ENCODE data around the gene SQSTM1. TPM values are rescaled to one million over a fixed set of nuclear protein-coding genes. Genes with fewer than 3 reads are reported as not detected.

SQSTM1 gene
- polyA plus RNA-seq, 1 of the 3 experiments (the other 2 are of a cell fraction): 181 TPM

DNA sequence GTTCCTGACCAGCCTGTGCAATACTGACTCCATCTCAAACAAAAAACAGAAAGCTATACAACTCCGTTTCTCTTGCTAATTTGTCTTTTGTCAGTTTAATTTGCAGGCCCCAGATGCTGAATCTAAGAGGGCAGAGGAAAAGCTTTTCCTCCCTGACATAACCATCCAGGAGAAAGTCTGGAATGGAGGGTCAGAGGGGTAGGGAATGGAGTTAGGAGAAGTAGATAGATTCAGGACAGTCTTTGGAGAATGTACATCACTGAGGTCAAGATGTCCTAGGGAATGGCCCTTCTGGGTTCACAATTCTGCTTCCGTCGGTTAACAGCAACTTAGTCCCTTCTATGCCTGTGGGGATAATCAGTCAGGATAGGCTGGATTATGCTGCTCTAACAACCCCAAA is 6.6 kb upstream of the SQSTM1 start:
- H3K9ac ChIP-seq: no peak overlapping the region
- ChIA-PET POLR2A (no interaction called here), CTCF (interaction anchor here (1.0 kb wide), 1 partner anchor 51 kb away, joined by 5 read pairs; no protein-coding TSS in a partner anchor)
- H3K4me1 ChIP-seq (ENCODE audit: control insufficient read depth in 1 of 2, insufficient read depth in 2 of 2, low read depth in 1 of 2, low read length in 1 of 2): peaks cover 0 to 12% of the 10 kb centered on the region in 2 experiments; a peak in 2 of 4 replicates
- no peaks in the 10 kb centered on the region for H3K27me3 ChIP-seq (ENCODE audit: insufficient read depth)
- DNase-seq: no peak
- no peak overlapping the region for H3K27ac ChIP-seq (ENCODE audit: low read depth in 2 of 2, low read length in 1 of 2)
- H3K4me2 ChIP-seq: no peak overlapping the region
- no peak for TF ChIP-seq TEAD4 (IDR thresholded peaks at IDR 0.05; ENCODE audit: borderline replicate concordance, insufficient read depth)
- TF ChIP-seq, protein P1, sequence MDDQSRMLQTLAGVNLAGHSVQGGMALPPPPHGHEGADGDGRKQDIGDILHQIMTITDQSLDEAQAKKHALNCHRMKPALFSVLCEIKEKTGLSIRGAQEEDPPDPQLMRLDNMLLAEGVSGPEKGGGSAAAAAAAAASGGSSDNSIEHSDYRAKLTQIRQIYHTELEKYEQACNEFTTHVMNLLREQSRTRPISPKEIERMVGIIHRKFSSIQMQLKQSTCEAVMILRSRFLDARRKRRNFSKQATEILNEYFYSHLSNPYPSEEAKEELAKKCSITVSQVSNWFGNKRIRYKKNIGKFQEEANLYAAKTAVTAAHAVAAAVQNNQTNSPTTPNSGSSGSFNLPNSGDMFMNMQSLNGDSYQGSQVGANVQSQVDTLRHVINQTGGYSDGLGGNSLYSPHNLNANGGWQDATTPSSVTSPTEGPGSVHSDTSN (IDR thresholded peaks at IDR 0.05): no peak
- no peak for TF ChIP-seq FOXM1 (IDR thresholded peaks at IDR 0.05; ENCODE audit: low read depth)
- no peak for TF ChIP-seq YY1 (IDR thresholded peaks at IDR 0.05; ENCODE audit: low read depth)
- TF ChIP-seq EZH2phosphoT487 (IDR thresholded peaks at IDR 0.05; ENCODE audit: borderline replicate concordance, low read depth): no peak
- no peak for TF ChIP-seq RFX5 (IDR thresholded peaks at IDR 0.05; ENCODE audit: low read length)
- TF ChIP-seq EP300 (IDR thresholded peaks at IDR 0.05; ENCODE audit: borderline replicate concordance in 1 of 2, low read depth in 1 of 2, low read length in 1 of 2): no peak
- TF ChIP-seq POLR2AphosphoS5 (IDR thresholded peaks at IDR 0.05; ENCODE audit: low read depth, low read length): no peak
- TF ChIP-seq NRF1 (IDR thresholded peaks at IDR 0.05; ENCODE audit: low read depth, low read length): no peak
- H3K9me3 ChIP-seq: no peaks in the 10 kb centered on the region
- peaks cover 20% of the 10 kb centered on the region for H3K79me2 ChIP-seq (ENCODE audit: insufficient read depth)
- H3K9me2 ChIP-seq: no peaks in the 10 kb centered on the region
- H3F3A ChIP-seq (replicated peaks; ENCODE audit: insufficient read depth): peaks cover 8% of the 10 kb centered on the region
- WGBS (ENCODE audit: low lambda C conversion rate): 92% methylated on average over 3 of the region's 3 CpGs
- peaks cover 9 to 15% of the 10 kb centered on the region in 2 experiments for H3K36me3 ChIP-seq (replicated peaks in 1 of 2; ENCODE audit: control insufficient read depth in 1 of 2, insufficient read depth in 2 of 2, low read length in 1 of 2)
- no peak overlapping the region for H3K4me3 ChIP-seq (ENCODE audit: low read depth in 2 of 2, low read length in 1 of 2)
- H4K20me1 ChIP-seq (ENCODE audit: insufficient read depth): no peaks in the 10 kb centered on the region
- no peak overlapping the region for H2AFZ ChIP-seq (ENCODE audit: low read depth)

DNA sequence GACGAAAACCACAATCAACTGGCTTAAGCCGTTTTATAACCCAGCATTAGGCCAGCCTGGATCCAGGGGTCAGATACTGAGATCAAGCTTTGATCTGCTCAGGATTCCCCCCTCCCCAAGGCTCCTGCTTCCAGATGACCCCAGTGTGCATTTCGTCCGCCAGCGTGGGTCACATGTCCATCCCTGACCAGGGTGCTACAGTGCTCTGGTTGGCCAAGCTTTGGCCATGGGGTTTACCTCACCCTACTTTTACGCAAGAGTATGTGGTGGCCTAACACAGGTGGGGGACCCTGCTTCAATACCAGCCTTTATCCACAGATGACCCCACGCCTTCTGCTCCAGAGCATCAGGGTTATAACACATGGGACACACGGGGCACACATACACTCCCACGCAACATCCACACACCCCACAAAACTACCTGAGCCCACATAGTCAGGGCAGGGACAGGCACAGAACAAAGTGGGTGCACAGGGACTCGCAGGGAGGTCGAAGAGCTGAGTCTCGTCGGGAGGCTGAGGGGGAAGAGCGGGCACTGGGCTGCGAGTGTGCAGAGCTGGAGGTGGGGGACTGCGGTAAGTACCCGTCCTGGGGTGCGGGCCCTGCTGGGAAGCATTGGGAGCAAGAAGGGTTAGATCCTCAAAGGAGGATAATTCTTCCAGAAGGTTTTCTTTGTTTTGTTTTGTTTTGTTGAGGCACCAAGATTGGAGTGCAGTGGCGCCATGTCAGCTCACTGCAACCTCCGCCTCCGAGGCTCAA is 5.0 kb upstream of the SQSTM1 start:
- 95% methylated on average over 17 of the region's 21 CpGs for WGBS (ENCODE audit: low lambda C conversion rate)
- CTCF ChIA-PET: no interaction called here
- no peak for DNase-seq
- TF ChIP-seq RFX5 (IDR thresholded peaks at IDR 0.05; ENCODE audit: low read length) (no peak), EP300 (IDR thresholded peaks at IDR 0.05; ENCODE audit: borderline replicate concordance in 1 of 2, low read depth in 1 of 2, low read length in 1 of 2) (no peak), TAF1 (IDR thresholded peaks at IDR 0.05; ENCODE audit: borderline replicate concordance, low read depth, low read length) (no peak), POLR2AphosphoS5 (IDR thresholded peaks at IDR 0.05; ENCODE audit: low read depth, low read length) (no peak), TCF12 (IDR thresholded peaks at IDR 0.05) (no peak), SMC3 (IDR thresholded peaks at IDR 0.05; ENCODE audit: low read depth, low read length) (no peak), FOXJ3 (CRISPR knock-in tag; IDR thresholded peaks at IDR 0.05) (no peak)
- TF ChIP-seq, protein P2, sequence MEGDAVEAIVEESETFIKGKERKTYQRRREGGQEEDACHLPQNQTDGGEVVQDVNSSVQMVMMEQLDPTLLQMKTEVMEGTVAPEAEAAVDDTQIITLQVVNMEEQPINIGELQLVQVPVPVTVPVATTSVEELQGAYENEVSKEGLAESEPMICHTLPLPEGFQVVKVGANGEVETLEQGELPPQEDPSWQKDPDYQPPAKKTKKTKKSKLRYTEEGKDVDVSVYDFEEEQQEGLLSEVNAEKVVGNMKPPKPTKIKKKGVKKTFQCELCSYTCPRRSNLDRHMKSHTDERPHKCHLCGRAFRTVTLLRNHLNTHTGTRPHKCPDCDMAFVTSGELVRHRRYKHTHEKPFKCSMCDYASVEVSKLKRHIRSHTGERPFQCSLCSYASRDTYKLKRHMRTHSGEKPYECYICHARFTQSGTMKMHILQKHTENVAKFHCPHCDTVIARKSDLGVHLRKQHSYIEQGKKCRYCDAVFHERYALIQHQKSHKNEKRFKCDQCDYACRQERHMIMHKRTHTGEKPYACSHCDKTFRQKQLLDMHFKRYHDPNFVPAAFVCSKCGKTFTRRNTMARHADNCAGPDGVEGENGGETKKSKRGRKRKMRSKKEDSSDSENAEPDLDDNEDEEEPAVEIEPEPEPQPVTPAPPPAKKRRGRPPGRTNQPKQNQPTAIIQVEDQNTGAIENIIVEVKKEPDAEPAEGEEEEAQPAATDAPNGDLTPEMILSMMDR (IDR thresholded peaks at IDR 0.05): no peak
- TF ChIP-seq, protein P1 (IDR thresholded peaks at IDR 0.05): no peak
- TF ChIP-seq, protein P3, sequence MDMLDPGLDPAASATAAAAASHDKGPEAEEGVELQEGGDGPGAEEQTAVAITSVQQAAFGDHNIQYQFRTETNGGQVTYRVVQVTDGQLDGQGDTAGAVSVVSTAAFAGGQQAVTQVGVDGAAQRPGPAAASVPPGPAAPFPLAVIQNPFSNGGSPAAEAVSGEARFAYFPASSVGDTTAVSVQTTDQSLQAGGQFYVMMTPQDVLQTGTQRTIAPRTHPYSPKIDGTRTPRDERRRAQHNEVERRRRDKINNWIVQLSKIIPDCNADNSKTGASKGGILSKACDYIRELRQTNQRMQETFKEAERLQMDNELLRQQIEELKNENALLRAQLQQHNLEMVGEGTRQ (IDR thresholded peaks at IDR 0.05; ENCODE audit: borderline replicate concordance, low read depth, low read length): no peak
- TF ChIP-seq, protein P4, sequence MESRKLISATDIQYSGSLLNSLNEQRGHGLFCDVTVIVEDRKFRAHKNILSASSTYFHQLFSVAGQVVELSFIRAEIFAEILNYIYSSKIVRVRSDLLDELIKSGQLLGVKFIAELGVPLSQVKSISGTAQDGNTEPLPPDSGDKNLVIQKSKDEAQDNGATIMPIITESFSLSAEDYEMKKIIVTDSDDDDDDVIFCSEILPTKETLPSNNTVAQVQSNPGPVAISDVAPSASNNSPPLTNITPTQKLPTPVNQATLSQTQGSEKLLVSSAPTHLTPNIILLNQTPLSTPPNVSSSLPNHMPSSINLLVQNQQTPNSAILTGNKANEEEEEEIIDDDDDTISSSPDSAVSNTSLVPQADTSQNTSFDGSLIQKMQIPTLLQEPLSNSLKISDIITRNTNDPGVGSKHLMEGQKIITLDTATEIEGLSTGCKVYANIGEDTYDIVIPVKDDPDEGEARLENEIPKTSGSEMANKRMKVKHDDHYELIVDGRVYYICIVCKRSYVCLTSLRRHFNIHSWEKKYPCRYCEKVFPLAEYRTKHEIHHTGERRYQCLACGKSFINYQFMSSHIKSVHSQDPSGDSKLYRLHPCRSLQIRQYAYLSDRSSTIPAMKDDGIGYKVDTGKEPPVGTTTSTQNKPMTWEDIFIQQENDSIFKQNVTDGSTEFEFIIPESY (IDR thresholded peaks at IDR 0.05; ENCODE audit: borderline replicate concordance, low read depth): no peak
- TF ChIP-seq, protein P5, sequence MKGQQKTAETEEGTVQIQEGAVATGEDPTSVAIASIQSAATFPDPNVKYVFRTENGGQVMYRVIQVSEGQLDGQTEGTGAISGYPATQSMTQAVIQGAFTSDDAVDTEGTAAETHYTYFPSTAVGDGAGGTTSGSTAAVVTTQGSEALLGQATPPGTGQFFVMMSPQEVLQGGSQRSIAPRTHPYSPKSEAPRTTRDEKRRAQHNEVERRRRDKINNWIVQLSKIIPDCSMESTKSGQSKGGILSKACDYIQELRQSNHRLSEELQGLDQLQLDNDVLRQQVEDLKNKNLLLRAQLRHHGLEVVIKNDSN (IDR thresholded peaks at IDR 0.05; ENCODE audit: borderline replicate concordance, low read depth): no peak

More for the DNA sequence above, 5.0 kb upstream of the SQSTM1 start:
- H3K79me2 ChIP-seq (ENCODE audit: insufficient read depth): peaks cover 10% of the 10 kb centered on the region
- peaks cover 14 to 26% of the 10 kb centered on the region in 2 experiments; a peak in 3 of 4 replicates for H3K4me1 ChIP-seq (ENCODE audit: control insufficient read depth in 1 of 2, insufficient read depth in 2 of 2, low read depth in 1 of 2, low read length in 1 of 2)
- H3K9ac ChIP-seq: no peak overlapping the region
- H3F3A ChIP-seq (replicated peaks; ENCODE audit: insufficient read depth): peaks cover 14% of the 10 kb centered on the region
- H3K4me2 ChIP-seq: no peak overlapping the region
- no peak overlapping the region for H3K4me3 ChIP-seq (ENCODE audit: low read depth in 2 of 2, low read length in 1 of 2)
- POLR2A ChIA-PET: no interaction called here
- peaks cover 8 to 15% of the 10 kb centered on the region in 2 experiments for H3K36me3 ChIP-seq (replicated peaks in 1 of 2; ENCODE audit: control insufficient read depth in 1 of 2, insufficient read depth in 2 of 2, low read length in 1 of 2)
- no peak overlapping the region for H2AFZ ChIP-seq (ENCODE audit: low read depth)
- no peaks in the 10 kb centered on the region for H3K9me3 ChIP-seq
- no peaks in the 10 kb centered on the region for H3K27me3 ChIP-seq (ENCODE audit: insufficient read depth)
- H4K20me1 ChIP-seq (ENCODE audit: insufficient read depth): no peaks in the 10 kb centered on the region
- H3K27ac ChIP-seq (ENCODE audit: low read depth in 2 of 2, low read length in 1 of 2): no peak overlapping the region
- H3K9me2 ChIP-seq: no peaks in the 10 kb centered on the region

All from SK-N-SH (cell line).